ENCODE results near the gene CWC27. TPM values are rescaled to one million over a fixed set of nuclear protein-coding genes. Genes with fewer than 3 reads are reported as not detected.

Gene CWC27
- total RNA-seq, 1 donor from 2014 or later: 20.8 TPM

DNA sequence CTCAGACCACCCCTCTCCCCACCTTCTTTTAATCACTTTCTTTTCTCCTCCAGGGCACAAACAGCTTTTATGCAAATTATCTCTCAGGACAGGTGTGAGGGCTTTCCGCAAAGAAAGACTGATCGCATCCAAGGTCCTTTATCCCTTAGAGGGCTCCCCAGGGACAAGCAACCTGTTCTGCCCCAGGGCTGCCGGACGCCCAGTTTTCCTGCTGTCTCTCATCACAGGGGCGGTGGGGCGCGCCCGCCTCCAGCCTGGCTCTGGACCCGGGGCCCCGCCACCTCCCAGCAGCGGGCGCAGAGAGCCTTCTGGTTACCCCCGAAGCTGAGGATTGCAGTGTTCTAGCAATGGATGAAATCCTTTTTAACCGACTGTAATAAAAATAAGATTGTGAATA lies 266.1 kb downstream of the CWC27 start:
- DNase-seq (ENCODE audit: low read depth): no peak

DNA sequence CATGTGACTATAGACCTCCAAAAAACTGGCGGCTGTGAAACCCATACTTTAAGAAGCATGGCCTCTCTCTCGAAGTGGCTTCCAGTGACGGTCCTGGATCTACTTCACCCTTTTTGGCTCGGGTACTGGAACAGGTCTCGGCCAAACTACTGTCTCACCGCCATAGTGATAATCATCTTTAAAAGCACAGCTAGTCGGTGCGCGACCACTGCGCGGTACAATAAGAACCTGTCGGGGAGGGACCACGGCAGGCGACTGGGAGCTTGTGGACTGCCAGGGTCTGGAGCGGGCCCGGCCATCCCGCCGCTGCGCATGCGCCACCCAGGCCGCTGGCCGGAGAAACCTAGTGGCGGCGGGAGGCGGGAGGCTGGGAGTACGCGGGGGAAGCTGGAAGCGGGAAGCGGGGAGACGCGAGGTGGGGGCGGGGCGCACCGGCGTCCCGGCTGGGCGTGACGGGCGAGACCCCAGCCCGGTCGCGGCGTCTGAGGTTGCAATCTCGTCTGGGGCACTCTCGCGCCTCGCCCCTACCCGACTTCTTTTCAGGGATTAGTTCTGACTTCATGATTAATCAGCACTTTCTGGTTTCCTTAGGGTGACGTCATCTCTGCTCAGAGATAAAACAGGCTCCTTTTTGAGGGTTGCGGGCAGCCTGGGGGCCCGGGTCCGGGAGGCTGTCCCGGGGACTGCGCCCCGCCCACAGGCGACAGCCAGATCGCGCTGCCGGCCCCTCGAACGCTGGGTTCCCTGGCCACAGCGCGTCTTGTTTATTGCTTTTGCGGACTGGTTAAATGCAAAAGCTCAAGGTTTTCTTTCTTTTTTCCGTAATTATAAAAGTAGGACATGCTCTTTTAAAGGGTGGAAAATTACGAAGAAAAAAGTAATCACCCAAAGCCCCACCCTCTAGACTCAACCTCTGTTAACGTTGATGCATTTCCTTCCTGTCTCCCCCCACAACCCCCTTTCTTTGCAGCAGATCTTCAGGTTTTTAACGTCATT lies 266.8 kb downstream of the CWC27 start:
- peak; percentile 90 for DNase-seq (ENCODE audit: low read depth)

DNA sequence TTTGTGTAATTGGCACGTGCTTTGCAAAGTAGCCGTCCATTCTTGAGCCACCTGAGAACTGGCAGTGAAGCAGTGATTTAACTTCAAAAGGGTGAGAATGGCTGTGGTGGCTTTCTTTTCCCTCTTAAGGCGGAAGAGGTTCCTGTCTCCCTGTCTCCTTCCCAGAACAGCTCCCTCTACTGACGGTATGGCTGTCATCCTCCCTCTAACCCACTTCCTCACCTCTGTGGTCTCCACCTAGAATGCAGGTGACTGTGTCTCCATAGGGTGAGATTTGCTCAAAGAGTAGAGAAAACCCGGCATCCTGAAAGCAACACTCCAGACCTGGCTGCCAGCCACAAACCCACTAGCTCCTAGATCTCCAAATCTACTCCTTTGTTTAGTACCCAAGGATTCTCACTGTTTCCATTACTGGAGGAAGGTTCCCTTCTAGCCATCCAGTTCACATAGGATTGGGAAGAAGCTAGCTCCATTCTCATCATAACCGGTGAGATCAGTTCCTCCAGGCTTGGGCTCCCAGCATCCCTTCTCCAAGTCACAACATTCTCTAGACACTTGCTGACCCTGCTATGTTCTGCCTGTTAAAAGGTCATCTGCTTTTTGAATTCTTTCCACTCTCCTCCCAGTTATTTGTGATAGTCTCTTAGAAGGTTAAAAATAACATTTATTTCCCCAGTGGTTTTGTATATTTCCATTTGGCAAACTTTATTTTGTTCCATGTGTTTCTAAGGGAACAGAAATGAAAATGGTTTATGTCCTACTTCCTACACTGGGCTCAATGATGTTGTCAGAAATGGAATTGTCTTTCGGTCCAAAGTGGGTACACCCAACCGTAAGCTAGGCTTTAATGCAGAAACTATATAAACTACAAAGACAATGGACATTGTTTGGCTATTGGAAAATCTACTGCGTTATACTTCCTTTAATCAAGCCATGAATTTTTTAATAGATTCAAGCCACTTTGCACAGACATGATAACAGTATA lies 269.4 kb downstream of the CWC27 start:
- DNase-seq (ENCODE audit: low read depth): no peak

DNA sequence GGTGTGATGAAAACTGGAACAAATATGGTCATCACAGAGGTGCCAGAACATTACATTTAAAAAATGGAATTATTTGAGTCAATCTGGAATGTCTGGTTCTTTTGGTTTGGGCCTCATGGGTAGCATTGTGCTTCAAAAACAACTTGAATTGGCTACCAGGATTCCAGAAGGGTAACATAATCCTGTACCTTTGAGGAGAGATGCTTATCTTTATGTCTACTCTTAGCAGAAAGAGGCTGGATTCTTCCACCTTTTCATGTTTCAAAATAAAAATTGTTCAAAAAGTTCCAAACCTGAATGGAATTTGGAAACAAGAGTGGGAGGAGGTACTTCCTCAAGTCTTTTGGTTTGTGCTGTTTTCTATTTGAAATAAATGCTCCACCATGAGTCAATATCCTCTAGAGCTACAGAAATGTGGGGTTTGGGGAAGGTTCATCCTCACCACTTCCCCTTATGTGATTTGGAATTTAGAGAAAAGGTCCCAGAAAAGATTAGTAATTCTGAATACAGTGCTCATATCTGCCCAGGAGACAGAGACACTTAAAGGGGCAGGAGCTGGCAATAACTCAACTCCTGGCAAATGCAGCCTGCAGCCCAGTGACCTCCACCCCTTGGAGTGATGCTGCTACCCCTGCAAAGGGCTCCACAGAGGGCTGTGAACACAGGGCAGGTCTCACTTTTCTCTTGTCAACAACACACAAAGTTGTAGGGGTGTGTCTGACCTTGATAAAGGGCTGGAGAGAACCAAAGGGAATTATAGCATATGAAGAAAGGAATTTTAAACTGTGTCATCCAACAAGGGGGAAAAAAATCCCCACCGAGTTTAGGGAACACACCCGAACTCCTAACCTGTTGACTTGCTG lies 272.8 kb downstream of the CWC27 start:
- no peak for DNase-seq (ENCODE audit: low read depth)

DNA sequence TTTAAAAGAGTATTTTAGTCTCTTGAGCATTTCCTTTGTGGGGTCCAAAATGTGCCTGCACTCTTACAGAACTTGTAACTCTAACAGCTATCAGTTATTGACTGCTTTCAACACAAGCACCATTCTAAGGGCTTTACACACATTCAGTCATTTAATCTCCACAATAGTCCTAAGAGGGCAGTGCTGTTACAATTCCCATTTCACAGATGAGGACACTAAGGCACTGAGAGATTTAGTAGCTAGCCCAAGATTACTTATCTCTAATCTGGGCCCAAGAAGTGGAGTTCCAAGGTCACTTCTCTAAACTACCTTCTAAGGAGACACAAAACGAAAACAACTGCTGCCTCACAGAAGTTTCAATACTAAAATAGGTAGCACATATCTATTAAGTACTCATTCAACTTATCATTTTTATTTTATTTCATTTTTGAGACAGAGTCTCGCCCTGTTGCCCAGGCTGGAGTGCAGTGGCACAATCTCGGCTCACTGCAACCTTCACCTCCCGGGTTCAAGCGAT lies 275.2 kb downstream of the CWC27 start:
- no peak for DNase-seq (ENCODE audit: low read depth)

DNA sequence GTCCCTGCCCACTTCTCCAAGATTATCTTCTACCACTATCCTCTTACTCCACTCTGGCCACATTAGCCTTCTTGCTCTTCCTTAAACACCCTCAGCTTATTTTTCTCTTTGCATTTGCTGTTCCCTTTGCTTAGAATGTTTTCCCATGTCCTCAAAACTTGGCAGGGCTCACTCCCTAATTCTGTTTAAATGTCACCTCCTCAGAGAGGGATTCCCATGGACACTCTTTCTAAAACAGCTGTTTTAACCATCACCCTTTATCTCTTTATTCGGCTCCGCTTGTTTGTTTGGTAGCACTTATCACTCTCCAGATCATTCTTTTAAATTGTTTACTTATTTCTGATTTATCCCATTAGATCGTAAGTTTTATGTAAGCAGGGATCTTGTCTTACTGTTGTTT lies 278.5 kb downstream of the CWC27 start:
- no peak for DNase-seq (ENCODE audit: low read depth)

DNA sequence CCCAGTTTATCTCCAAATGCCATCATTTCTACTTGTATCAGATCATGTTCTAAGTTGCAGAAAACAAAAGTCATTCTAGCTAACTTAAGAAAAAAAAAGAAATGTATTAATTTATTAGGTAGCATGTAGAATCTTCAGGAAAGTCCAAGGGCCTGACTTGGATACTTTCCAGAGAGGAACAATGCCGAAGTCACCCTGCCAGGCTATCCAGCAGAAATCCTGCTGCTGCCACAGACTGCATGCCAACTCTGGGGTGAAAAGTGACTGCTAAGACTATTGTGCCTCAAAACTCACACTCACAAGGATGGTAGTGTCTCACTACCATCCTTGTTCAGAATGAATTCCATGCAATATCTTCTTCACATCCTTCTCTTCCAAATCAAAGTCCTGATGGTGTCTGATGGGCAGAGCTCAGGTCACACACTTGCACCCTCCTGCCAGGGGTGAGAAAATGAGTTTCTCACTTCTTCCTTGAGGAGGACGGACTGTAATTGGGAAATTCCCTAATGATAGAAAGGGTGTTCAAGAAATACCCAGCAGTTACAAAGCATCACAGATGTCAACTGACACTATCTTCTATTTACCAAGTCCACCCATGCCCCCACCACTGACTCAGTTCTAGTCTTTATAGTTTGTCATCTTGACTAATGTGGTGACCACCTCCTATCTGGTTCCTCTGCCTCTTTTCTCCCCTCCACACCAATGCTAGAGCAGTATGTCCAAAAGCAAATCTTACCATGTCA lies 279.4 kb downstream of the CWC27 start:
- no peak for DNase-seq (ENCODE audit: low read depth)

DNA sequence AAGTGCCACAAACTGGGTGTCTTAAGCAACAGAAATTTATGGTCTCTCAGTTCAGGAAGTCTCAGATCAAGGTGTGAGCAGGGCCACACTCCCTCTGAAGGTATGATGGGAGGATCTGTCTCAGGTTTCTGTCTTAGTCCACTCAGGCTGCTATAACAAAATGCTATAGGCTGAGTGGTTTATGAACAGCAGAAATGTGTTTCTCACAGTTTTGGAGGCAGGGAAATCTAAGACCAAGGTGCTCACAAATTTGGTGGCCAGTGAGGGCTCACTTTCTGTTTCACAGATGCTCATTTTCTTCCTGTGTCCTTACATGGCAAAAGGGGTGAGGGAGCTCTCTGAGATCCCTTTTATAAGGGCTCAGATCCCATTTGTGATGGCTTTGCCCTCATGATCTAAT lies 281.4 kb downstream of the CWC27 start:
- DNase-seq (ENCODE audit: low read depth): no peak

DNA sequence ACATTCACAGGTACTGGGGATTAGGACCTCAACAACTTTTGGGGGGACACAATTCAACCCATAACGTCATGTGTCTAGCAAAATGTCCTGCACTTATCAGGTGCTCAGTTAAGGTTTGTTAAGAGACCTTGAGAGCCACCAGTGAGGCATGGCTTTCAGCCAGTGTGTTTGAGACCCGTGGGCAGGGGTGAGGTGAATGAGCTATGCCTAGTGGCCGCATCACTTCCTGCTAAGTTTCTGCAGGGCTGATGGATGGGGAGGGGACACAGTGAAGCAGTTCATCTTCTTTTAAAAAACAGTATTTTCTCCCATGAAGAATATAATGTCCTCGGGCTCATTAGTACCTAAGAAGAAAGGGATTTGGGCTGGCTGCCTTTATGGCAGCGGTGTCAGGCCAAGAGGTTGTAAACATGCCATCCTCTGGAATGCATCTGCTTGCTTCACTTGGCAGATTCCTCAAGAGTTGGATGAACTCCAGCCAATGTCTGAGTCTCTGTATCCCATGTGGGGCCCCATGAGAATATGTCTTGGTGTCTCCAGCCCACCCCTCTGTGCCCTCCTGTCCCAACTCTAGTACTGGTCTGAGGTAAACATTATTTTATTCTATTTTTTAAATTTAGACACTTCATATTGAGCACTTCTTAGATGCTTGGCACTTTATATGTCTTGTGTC lies 282.2 kb downstream of the CWC27 start:
- no peak for DNase-seq (ENCODE audit: low read depth)

DNA sequence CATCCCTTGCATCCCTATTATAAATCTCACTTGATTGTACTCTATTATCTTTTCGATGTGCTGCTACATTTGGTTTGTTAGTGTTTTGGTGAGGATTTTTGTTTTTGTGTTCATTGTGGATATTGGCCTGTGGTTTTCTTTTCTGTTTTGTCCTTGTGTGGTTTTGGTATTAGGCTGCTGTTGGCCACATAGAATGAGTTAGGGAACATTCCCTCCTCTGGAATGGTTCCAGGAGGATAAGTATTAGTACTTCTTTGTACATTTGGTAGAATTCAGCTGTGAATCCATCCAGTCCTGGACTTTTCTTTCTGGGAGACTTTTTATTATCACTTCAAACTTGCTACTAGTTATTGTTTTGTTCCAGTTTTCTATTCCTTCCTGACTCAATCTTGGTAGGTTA lies 287.2 kb downstream of the CWC27 start:
- peak; percentile 50 for DNase-seq (ENCODE audit: low read depth)

DNA sequence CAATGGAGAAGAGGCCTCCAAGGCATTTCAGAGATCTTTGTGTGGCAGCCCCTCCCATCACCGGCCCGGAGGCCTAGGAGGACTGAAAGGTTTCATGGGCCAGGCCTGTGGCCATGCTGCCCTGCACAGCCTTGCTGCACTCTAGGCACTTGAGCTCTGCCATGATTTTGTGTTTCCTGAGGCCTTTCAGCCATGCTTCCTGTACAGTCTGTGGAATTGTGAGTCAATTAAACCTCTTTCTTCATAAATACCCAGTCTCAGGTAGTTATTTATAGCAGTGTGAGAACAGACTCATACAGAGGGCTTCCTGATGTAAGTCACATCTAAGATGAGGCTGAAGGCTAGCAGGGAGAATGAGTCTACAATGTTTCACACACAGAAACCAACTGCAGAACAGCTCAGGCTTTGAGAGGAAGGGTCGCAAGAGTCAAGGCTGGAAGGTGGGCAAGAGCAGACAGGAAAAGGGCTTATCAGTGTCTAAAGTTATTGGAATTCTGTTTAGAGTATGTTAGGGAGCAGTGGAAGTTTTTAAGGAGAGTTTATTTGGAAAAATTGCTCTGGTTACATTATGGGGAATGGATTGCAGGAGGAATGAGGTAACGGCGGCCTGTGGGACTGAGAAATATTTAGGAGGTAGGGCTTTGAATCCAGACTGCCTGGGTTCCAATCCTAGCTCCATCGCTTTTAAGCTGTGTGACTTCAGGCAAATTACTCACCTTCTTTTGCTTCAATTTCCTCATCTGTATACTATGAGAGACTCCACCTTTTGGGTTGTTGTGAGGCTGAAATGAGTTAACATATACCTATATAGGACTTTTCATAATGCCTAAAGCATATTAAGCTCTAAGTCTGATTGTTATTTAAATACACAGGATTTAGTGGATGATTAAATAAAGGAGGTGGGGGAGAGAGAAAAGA lies 291.2 kb downstream of the CWC27 start:
- no peak for DNase-seq (ENCODE audit: low read depth)

DNA sequence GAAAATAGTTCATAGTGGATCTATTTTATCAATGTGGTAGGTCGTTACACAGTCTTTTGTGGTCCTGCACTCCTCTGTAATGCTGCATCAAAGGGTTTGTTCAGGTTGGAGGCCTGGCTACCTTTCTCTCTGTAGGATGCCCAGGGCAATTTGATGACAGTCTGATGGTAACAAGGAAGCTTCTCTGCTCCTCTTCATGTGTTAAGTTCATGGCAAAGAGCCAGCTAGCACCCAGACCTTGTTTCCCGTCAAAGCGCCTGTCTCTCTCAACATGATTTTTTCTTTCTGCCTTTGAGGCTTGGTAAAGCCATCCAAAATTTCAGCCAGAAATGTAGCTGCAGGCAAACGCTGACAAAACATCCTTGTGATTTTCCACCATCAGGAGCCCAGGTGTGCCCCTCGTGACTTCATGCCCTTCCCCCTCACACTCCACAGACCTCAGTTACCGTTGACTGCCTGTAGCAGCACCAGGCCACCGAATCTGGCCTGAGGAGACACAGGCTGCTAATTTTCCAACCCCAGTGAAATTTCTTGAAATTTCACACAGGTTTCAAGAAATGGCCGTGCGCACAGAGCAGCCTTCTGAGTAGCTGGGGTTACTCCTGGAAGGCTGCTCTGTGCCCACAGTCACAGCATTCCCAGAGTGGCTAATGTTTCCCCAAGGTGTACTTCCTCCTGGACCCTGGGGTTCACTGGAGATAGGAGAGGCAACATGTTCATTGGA lies 292.7 kb downstream of the CWC27 start:
- no peak for DNase-seq (ENCODE audit: low read depth)

DNA sequence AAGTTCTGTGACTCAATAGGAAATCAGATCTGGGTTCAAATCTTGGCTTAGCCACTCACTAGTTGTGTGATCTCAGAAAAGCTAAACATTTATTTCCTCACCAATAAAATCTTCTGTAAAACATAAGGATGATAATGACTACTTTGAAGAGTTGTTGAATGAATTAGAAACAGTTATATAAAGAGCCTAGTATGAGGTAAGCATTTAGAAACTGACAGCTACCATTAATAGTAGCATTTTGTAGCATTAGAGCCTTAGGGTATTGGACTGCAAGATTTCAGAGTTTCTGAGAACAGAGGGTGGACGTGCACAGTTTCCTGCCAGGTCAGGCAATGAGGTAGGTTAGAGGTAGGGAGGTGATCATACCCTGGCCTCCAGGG lies 293.2 kb downstream of the CWC27 start:
- no peak for DNase-seq (ENCODE audit: low read depth)

DNA sequence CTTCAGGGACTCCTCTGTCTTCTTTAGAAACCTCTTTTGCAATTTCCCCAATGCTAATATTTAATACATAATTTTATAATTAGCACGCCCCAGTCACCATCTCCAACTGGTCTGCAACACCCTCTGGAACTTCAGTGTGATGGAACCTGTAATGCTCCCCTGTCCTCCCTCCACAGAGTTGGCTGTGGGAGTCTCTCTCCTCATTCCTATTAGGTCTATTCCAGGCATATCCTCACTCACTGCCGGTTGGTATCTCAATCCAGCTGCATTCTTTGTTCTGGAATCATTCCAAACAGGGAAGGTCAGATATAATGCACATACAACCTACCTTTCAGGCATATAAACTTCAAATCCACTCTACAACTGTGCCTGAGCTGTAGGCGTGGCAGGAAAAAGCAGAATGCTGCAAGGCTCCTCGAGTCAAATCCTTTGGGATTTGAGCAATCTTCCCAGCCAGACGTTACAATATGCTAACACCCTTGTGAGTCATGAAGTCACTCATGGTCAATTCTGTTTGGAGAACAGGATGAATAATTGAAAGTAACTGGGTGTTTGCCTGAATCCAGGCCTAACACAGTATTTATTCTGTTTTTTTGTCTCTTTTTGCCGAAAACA lies 293.8 kb downstream of the CWC27 start:
- peak; percentile 81 for DNase-seq (ENCODE audit: low read depth)

DNA sequence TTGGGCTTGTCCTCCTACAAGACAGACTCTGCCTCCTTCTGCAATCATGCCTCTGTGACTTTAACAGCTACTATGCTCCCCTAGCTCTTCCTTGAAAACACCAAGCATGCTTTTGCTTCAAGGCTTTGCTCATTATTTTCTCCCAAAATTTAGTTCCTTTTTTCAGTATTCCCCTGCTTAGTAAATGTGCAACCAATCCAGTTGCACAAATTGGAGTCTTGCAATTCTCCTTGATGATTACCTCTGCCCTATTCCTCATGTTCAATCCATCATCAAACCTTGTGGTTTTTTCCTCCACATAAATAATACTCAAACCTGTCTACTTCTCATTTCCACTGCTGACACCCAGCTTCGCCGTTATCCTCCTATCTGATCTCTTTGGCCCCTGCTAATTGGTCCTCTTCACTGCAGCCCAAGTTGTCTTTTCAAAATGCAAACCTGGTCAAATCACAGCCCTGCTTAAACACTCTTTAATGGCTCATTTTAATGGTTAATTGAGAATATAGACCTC lies 296.3 kb downstream of the CWC27 start:
- no peak for DNase-seq (ENCODE audit: low read depth)

DNA sequence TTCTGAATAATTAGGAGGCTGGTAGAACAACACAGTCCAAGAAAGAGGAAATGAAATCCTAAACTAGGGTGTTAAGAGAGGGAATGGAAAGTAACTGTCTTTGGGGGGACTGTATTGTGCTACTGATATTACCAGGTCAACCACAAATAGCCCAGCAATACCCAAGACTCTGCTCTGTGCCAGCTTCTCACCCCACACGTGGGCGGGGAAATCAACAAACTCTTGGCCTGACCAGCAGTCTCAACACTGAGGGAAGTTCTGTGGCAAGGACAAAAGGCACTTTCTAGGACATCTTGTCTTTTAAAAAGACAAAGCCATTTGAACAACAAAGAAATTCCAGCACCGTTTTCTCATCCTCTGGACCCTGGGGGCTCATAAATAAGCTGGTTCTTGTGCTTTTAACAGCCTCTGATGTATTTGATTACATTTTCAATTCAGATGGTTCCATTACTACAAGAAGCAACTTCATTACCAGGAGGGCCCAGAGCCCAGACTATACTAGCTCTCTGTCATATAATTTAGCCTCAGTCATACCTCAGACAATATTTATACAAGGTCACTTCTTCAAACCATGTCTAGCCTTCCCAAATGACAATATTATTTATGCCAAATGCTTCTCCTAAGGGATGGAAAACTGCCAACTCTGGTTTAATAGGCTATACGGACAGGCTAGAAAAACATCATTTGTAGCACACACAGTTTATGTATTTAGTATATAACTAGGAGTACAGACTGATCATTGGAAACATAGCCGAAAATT lies 297.8 kb downstream of the CWC27 start:
- DNase-seq (ENCODE audit: low read depth): peak; percentile 80

Data from myocyte (in vitro differentiated cells).